OCI-LY1 (cell line): ENCODE measurements around the gene LNP1.

Experiments
- H2AFZ ChIP-seq: fragments of 200-600 bp; sonication (generic), shearing (Covaris generic); 2 replicates; pipeline ENCODE4 v1.6.0; 2014; ENCODE audit warnings: antibody characterized with exemption, mild to moderate bottlenecking, low read length
- H3F3A ChIP-seq: fragments of 200-600 bp; sonication (generic), shearing (Covaris generic); 2 replicates; pipeline ENCODE4 v1.6.0; 2014; ENCODE audit warnings: mild to moderate bottlenecking, antibody characterized with exemption, low read length, moderate library complexity; ENCODE audit not compliant: insufficient read depth
- H3K27ac ChIP-seq: fragments of 200-600 bp; sonication (generic); 2 replicates; pipeline ENCODE4 v1.5.1; 2014; ENCODE audit warnings: low read length, mixed run types, mild to moderate bottlenecking, low read depth; ENCODE audit not compliant: poor library complexity, severe bottlenecking
- H3K27me3 ChIP-seq: fragments of 200-600 bp; sonication (generic); 2 replicates; pipeline ENCODE4 v1.6.0; 2014; ENCODE audit warnings: antibody characterized with exemption, mild to moderate bottlenecking, low read length, moderate library complexity; ENCODE audit not compliant: insufficient read depth
- H3K36me3 ChIP-seq: fragments of 200-600 bp; sonication (generic); 2 replicates; pipeline ENCODE4 v1.6.1; 2014; ENCODE audit warnings: mild to moderate bottlenecking, antibody characterized with exemption, low read length, moderate library complexity, mixed read lengths; ENCODE audit not compliant: insufficient read depth
- H3K4me1 ChIP-seq: fragments of 200-600 bp; sonication (generic); 2 replicates; pipeline ENCODE4 v1.5.1; 2014; ENCODE audit warnings: mild to moderate bottlenecking, low read length, moderate library complexity; ENCODE audit not compliant: insufficient read depth, severe bottlenecking
- H3K4me2 ChIP-seq: fragments of 200-600 bp; sonication (generic), shearing (Covaris generic); 2 replicates; pipeline ENCODE4 v1.6.1; 2014; ENCODE audit warnings: low read length
- H3K4me3 ChIP-seq: fragments of 200-600 bp; sonication (generic); 2 replicates; pipeline ENCODE4 v1.5.1; 2014; ENCODE audit warnings: low read length, low read depth, mild to moderate bottlenecking, mixed read lengths; ENCODE audit not compliant: poor library complexity, severe bottlenecking
- H3K79me2 ChIP-seq: fragments of 200-600 bp; shearing (Covaris generic); 2 replicates; pipeline ENCODE4 v1.6.1; 2016; ENCODE audit warnings: mixed run types, low read length, mixed read lengths; ENCODE audit not compliant: insufficient read depth
- H3K9ac ChIP-seq: fragments of 200-600 bp; sonication (generic), shearing (Covaris generic); 2 replicates; pipeline ENCODE4 v1.6.1; 2014; ENCODE audit warnings: mild to moderate bottlenecking, low read length, mixed read lengths
- H3K9me2 ChIP-seq: fragments of 200-600 bp; sonication (generic), shearing (Covaris generic); 2 replicates; pipeline ENCODE4 v1.6.1; 2014; ENCODE audit warnings: low read depth, mild to moderate bottlenecking, low read length, mixed read lengths
- H3K9me3 ChIP-seq: fragments of 200-600 bp; shearing (Covaris generic); 2 replicates; pipeline ENCODE4 v1.6.1; 2014; ENCODE audit warnings: low read length, mixed read lengths
- H4K20me1 ChIP-seq: fragments of 200-600 bp; sonication (generic), shearing (Covaris generic); 2 replicates; pipeline ENCODE4 v1.6.0; 2016; ENCODE audit warnings: mild to moderate bottlenecking, low read length; ENCODE audit not compliant: insufficient read depth
- EZH2 ChIP-seq: fragments of 200-600 bp; sonication (generic), shearing (Covaris generic); IDR thresholded peaks from 2 replicates; pipeline ENCODE4 v1.8.0; 2017; ENCODE audit warnings: borderline replicate concordance, mixed run types, mild to moderate bottlenecking, antibody characterized with exemption, low read length, moderate library complexity, mixed read lengths
- TF ChIP-seq, protein P1 (sequence below): fragments of 200-600 bp; sonication (generic), shearing (Covaris generic); IDR thresholded peaks from 2 replicates; pipeline ENCODE4 v1.5.1; 2017; ENCODE audit warnings: mild to moderate bottlenecking, antibody characterized with exemption, low read length, moderate library complexity, mixed read lengths

The LNP1 gene

DNA sequence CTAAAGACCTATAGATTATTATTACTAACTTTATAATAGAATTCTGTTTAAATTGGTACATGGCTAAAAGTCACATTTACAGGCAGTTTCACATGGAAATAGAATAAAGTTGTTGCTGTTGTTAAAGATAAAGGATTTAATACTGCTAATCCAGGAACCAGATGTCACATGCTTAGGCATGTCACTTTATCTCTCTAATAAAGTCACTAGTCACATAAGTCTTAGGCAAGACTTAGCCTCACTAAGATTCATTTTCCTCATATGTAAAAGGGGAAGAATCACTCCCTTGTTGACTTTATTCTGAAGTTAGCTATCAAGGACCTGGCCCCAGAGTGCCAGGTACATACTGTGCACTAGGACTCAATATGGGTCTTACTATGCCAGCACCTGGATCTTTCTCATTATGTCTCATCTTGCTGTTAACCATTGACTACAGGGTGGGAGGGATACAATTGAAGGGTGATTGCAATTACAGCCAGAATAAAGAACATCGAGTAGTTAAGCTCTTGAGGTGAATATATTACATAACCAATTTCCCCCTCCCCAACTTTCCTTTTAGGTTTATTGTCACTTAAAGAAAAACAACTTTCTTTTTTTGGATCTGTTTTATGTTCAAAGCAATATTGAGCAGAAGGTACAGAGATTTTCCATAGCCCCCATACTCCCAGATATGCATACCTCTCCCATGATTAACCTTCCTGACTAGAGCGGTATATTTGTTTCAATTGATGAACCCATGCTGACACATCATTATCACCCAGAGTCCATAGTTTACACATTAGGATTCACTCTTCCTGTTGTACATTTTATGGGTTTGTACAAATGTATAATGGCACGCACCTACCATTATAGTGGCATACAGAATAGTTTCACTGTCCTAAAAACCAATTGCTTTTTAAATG, 36.6 kb downstream of the LNP1 start:
- H3K4me3 ChIP-seq: no peak overlapping the region
- no peak overlapping the region for H3K9ac ChIP-seq
- no peaks in the 10 kb centered on the region for H3F3A ChIP-seq
- no peak overlapping the region for H3K27ac ChIP-seq
- no peaks in the 10 kb centered on the region for H3K9me2 ChIP-seq
- no peaks in the 10 kb centered on the region for H3K36me3 ChIP-seq
- no peak overlapping the region for H2AFZ ChIP-seq
- no peaks in the 10 kb centered on the region for H4K20me1 ChIP-seq
- no peaks in the 10 kb centered on the region for H3K27me3 ChIP-seq
- no peaks in the 10 kb centered on the region for H3K9me3 ChIP-seq
- no peak for TF ChIP-seq EZH2
- TF ChIP-seq, protein P1, sequence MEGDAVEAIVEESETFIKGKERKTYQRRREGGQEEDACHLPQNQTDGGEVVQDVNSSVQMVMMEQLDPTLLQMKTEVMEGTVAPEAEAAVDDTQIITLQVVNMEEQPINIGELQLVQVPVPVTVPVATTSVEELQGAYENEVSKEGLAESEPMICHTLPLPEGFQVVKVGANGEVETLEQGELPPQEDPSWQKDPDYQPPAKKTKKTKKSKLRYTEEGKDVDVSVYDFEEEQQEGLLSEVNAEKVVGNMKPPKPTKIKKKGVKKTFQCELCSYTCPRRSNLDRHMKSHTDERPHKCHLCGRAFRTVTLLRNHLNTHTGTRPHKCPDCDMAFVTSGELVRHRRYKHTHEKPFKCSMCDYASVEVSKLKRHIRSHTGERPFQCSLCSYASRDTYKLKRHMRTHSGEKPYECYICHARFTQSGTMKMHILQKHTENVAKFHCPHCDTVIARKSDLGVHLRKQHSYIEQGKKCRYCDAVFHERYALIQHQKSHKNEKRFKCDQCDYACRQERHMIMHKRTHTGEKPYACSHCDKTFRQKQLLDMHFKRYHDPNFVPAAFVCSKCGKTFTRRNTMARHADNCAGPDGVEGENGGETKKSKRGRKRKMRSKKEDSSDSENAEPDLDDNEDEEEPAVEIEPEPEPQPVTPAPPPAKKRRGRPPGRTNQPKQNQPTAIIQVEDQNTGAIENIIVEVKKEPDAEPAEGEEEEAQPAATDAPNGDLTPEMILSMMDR: no peak
- no peaks in the 10 kb centered on the region for H3K79me2 ChIP-seq
- H3K4me1 ChIP-seq: no peaks in the 10 kb centered on the region
- H3K4me2 ChIP-seq: no peak overlapping the region

DNA sequence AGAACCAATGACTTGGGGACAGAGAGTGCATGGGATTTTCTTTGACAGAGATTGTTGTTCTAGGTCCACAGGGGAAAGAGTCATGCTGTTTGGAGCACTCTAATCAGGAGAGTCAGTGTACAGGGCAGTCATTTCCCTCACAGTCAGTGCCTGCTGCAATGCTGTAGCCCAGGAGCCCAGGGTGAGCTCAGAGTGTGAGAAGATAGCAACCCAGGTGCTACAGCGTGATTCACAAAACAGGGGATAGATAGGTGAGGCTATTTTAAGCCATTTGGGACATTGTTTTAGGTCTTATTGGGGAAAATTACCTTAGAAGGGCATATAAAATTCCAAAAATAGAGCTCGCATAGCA, 37.3 kb downstream of the LNP1 start:
- H3F3A ChIP-seq: no peaks in the 10 kb centered on the region
- no peaks in the 10 kb centered on the region for H3K27me3 ChIP-seq
- H3K36me3 ChIP-seq: no peaks in the 10 kb centered on the region; the same call in 1 of the 2 replicates
- no peak overlapping the region for H3K4me2 ChIP-seq
- TF ChIP-seq, protein P1: no peak
- TF ChIP-seq EZH2: no peak
- H3K4me1 ChIP-seq: no peaks in the 10 kb centered on the region
- no peaks in the 10 kb centered on the region for H3K79me2 ChIP-seq
- H4K20me1 ChIP-seq: no peaks in the 10 kb centered on the region
- H3K4me3 ChIP-seq: no peak overlapping the region
- no peak overlapping the region for H3K9ac ChIP-seq
- 0 out of 2 replicates have a peak, but pooled peaks cover under 1% of the 10 kb centered on the region for H3K9me3 ChIP-seq
- H3K9me2 ChIP-seq: no peaks in the 10 kb centered on the region
- H2AFZ ChIP-seq: no peak overlapping the region
- H3K27ac ChIP-seq: no peak overlapping the region

DNA sequence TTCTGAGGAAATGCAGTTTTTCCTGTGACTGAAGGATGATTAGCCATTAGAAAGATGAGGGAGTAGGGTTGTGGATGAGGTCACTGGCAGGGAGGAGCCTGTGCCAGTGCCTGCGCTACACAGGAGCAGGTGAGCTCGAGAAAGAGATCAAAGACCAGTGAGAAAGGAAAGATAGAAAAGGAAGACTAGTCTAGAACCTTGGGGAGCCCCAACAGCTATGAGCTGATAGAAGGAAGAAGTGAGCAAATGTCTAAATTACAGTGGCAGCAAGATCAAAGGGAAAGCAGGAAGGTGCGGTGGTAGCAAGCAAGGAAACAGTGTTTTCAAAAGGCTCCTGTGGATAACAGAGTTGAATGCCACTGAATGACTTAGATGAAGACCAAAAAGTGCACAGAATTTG, 39.6 kb downstream of the LNP1 start:
- no peaks in the 10 kb centered on the region for H4K20me1 ChIP-seq
- no peaks in the 10 kb centered on the region for H3K79me2 ChIP-seq
- no peaks in the 10 kb centered on the region for H3K9me2 ChIP-seq
- H3K27ac ChIP-seq: no peak overlapping the region
- H2AFZ ChIP-seq: no peak overlapping the region
- no peak overlapping the region for H3K4me2 ChIP-seq
- no peak overlapping the region for H3K4me3 ChIP-seq
- 0 out of 2 replicates have a peak, but pooled peaks cover 4% of the 10 kb centered on the region for H3K9me3 ChIP-seq
- no peaks in the 10 kb centered on the region; the same call in 1 of the 2 replicates for H3K36me3 ChIP-seq
- no peak overlapping the region for H3K9ac ChIP-seq
- H3K27me3 ChIP-seq: no peaks in the 10 kb centered on the region
- TF ChIP-seq EZH2: no peak
- TF ChIP-seq, protein P1: no peak
- H3K4me1 ChIP-seq: no peaks in the 10 kb centered on the region
- H3F3A ChIP-seq: no peaks in the 10 kb centered on the region
